Mucosa of rectum (tissue), 2 donors: ENCODE results near the gene MRFAP1L1.
A peak's percentile ranks its signal among the peaks of the same experiment; 100 is the strongest.

Source experiments
- H3K27ac ChIP-seq, 2 donors: one replicate each; pipeline ENCODE4 v1.7.0; 2013; ENCODE audit warnings: inconsistent platforms in 2 of 2, low read depth in 2 of 2, low read length in 2 of 2
- H3K27me3 ChIP-seq, 2 donors: one replicate each; pipeline ENCODE4 v1.7.0; 2013; ENCODE audit warnings: low read length in 2 of 2; ENCODE audit not compliant: control insufficient read depth in 2 of 2, insufficient read depth in 2 of 2
- H3K36me3 ChIP-seq, 2 donors: one replicate each; pipeline ENCODE4 v1.7.0; 2013; ENCODE audit warnings: low read length in 2 of 2; ENCODE audit not compliant: control insufficient read depth in 2 of 2, insufficient read depth in 2 of 2
- H3K4me1 ChIP-seq, 2 donors: one replicate each; pipeline ENCODE4 v1.7.0; 2013; ENCODE audit warnings: low read length in 2 of 2, mild to moderate bottlenecking in 1 of 2; ENCODE audit not compliant: control insufficient read depth in 2 of 2, insufficient read depth in 2 of 2
- H3K4me3 ChIP-seq, 2 donors: one replicate each; pipeline ENCODE4 v1.7.0; 2013; ENCODE audit warnings: low read length in 2 of 2
- H3K9ac ChIP-seq, 2 donors: one replicate each; pipeline ENCODE4 v1.7.0; 2013; ENCODE audit warnings: low read length in 2 of 2, low read depth in 1 of 2, mild to moderate bottlenecking in 1 of 2
- H3K9me3 ChIP-seq, 2 donors: one replicate each; pipeline ENCODE4 v1.7.0; 2013; ENCODE audit warnings: low read length in 2 of 2; ENCODE audit not compliant: control insufficient read depth in 2 of 2
- donor health status: healthy.
- donor health status: Normal muscosa, but diverticular disease.

Gene MRFAP1L1

DNA sequence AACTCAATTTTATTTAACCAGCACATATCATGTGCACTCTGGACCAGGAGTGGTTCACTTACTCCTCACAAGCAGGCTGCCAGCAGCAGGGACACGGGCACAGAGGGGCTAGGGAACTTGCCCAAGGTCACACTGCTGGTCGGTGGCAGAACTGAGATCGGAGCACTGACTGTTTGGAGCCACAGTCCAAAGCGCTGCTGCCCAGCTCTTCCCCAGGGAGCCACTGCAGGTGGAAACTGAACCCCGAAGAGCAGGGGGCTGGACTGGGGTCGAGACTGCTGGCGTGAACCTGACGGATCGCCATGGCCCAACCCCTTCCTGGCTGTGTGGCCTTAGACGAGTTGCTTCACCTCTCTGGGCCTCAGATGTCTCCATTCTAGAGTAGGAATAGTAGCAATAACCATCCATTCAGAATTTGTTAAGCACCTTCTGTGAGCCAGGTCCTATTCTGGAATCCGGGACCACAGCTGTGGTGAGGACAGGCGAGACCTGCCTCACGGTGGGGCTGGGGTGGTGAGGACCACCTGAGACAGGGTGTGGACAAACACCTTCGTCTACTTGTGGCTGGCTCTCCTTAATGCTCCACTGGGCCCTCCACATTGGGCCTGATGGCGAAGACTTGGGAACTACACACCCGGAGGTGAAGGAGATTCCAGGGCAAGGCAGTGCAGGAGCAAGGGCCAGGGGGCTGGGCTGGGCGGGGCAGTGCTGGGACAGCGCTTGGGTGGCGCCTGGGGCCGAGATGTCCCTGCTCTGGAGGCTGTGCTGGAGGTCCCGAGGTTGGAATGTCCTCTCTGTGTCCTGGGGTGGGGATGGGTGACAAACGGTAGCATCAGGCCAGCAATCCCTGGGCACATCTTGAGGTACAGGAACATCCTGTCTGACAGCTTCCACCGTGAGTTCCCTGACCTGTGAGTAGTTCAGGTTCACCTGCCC, 40.9 kb upstream of the MRFAP1L1 start:
- no peaks in the 10 kb centered on the region for H3K9me3 ChIP-seq
- H3K4me3 ChIP-seq, result peak overlapping the region in 1 of 2 donors; percentile 51
- H3K27ac ChIP-seq, result peak overlapping the region; percentile 94 to 97
- H3K4me1 ChIP-seq, result peaks cover 54 to 65% of the 10 kb centered on the region in 2 donors
- peak overlapping the region; percentile 41 to 77 for H3K9ac ChIP-seq
- H3K27me3 ChIP-seq, result no peaks in the 10 kb centered on the region
- H3K36me3 ChIP-seq, result no peaks in the 10 kb centered on the region

DNA sequence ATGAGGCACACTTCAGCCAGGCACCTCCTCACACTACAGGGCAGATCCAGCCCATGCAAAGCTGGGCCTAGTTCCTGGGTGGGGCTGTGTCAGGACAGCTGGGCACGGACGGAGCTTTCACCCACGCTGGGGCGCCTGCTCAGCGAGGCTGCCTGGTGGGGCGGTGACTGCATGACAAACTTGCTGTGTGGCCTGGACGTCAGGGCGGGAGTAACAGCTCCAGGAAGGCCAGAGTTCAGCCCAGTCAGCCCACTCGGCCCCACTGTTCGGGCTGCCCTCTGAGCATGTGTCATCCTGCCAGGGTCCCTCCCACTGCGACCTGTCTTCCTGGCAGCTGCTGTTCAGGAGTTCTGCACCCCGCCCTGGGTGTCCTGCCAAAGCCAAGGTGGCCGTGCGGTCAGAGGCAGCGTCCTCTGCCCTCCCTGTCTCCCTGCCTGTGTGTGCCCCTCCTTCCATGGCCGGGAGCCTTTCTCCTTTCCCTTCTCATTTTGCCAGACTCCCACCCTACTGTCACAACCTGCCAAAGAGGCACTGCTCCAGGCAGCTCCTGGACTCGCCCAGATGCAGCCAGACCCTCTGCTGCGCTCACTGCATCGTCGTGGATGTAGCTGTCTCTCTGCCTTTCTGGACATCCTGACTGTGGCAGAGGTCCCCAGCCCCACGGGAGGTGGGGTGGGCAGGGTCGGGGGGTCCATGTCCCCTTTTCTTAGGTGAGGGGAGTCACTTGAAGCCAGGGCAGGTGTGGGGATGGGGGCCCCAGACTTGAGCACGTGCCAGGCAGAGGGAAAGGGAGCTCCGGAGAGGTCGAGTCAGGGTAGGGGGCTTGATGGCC, 39.9 kb upstream of the MRFAP1L1 start:
- Histone ChIP-seq H3K36me3 (no peaks in the 10 kb centered on the region), H3K27ac (peak overlapping the region; percentile 94 to 97), H3K4me1 (peaks cover 54 to 65% of the 10 kb centered on the region in 2 donors), H3K27me3 (no peaks in the 10 kb centered on the region), H3K9ac (peak overlapping the region; percentile 63 to 77), H3K9me3 (no peaks in the 10 kb centered on the region), H3K4me3 (peak overlapping the region; percentile 32 to 51)

DNA sequence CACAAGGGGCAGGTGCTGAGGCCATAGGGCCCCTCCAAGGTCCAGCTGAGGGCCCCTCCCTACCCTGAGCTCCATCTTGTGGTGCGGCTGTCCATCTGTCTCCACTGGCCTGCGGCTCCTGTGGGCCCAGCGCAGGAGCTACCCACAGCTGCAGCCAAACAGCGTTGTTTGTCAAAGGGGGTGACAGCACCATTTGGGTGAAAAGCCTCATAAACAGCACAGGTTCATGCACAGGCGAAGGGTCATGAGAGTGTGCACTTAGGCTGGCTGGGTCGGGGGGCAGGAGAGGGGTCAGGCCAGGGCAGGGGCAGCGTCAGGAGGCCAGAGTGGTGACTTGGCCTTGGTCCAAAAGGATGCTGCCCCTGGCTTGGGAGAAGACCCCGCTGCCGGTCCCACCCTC, 38.6 kb upstream of the MRFAP1L1 start:
- Histone ChIP-seq H3K4me3 (peak overlapping the region; percentile 31 to 38), H3K27me3 (no peaks in the 10 kb centered on the region), H3K9ac (peak overlapping the region; percentile 53 to 60), H3K4me1 (peaks cover 54 to 62% of the 10 kb centered on the region in 2 donors), H3K27ac (peak overlapping the region; percentile 94 to 97), H3K36me3 (no peaks in the 10 kb centered on the region), H3K9me3 (no peaks in the 10 kb centered on the region)

DNA sequence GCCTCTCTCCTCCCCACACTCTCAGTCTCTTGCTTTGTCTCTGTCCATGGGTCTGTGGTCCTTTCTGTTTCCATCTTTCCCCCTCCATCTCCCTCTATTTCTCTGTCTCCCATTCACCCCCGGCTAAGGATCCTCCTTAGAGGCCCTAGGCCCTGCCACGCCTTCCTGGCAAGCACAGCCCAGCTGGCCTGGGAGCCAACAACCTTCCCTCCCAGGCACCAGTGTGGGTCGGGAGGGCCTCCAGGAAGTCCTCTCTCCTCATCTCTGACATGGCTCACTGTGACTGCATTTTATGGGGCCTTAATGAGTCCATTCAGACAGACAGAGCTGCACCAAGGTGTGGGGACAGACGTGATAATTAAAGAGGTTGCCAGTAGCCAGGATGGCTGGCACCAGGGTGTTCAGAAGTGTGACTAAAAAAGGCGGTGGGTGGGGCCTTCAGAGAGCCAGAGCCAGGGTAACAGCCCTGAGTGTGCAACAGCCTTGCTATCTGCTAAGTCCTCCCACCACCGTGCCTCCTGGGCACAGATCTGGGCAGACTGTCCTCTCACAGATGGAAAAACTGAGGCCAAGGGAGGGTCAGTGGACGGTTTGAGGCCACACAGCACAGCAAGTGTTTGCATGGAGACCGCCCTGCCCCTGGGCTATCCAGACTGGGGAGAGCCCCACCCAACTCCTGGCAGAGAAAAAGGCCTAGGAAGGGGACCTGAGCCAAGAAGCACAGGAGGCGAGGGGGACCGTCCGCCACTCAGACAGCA, 37.8 kb upstream of the MRFAP1L1 start:
- H3K4me3 ChIP-seq, result peak overlapping the region; percentile 31 to 38
- H3K4me1 ChIP-seq, result peaks cover 49 to 54% of the 10 kb centered on the region in 2 donors
- H3K36me3 ChIP-seq, result no peaks in the 10 kb centered on the region
- H3K27ac ChIP-seq, result peak overlapping the region; percentile 94 to 97
- no peaks in the 10 kb centered on the region for H3K9me3 ChIP-seq
- H3K9ac ChIP-seq, result peak overlapping the region; percentile 53 to 60
- no peaks in the 10 kb centered on the region for H3K27me3 ChIP-seq

GRCh38 chr4:6746721-6747293, 37.1 kb upstream of the MRFAP1L1 start:
- H3K9me3 ChIP-seq, result no peaks in the 10 kb centered on the region
- H3K4me3 ChIP-seq, result peak overlapping the region; percentile 20 to 34
- H3K9ac ChIP-seq, result peak overlapping the region; percentile 49 to 53
- no peaks in the 10 kb centered on the region for H3K27me3 ChIP-seq
- peak overlapping the region; percentile 94 to 97 for H3K27ac ChIP-seq
- H3K4me1 ChIP-seq, result peaks cover 47 to 53% of the 10 kb centered on the region in 2 donors
- no peaks in the 10 kb centered on the region for H3K36me3 ChIP-seq

GRCh38 chr4:6742989-6743388, 33.3 kb upstream of the MRFAP1L1 start:
- no peaks in the 10 kb centered on the region for H3K36me3 ChIP-seq
- H3K4me1 ChIP-seq, result peaks cover 14 to 22% of the 10 kb centered on the region in 2 donors
- H3K27ac ChIP-seq, result no peak overlapping the region
- no peaks in the 10 kb centered on the region for H3K27me3 ChIP-seq
- no peak overlapping the region for H3K4me3 ChIP-seq
- no peaks in the 10 kb centered on the region for H3K9me3 ChIP-seq
- H3K9ac ChIP-seq, result no peak overlapping the region

GRCh38 chr4:6742507-6742906, 32.8 kb upstream of the MRFAP1L1 start:
- Histone ChIP-seq H3K36me3 (no peaks in the 10 kb centered on the region), H3K4me3 (no peak overlapping the region), H3K9ac (no peak overlapping the region)

DNA sequence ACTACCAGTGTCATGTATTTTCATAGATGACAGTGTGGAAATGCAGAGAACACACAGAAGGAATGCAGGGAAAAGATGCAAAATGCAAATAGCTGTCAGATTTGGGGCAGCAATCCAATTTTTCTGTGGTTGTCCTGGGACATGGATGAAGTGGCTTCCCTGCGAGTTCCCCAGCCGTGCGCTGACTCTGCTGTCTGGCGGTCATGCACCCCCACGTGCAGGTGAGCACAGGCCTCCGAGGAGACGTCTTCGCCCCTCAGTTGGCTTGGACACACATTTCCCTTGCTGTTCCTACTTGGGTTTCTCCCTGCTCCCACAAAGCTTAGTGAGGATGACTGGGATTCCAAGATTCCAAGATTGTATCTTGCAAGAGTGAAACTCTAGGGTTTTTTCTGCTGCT, 30.7 kb upstream of the MRFAP1L1 start:
- Histone ChIP-seq H3K36me3 (no peaks in the 10 kb centered on the region), H3K9ac (no peak overlapping the region), H3K9me3 (no peaks in the 10 kb centered on the region), H3K4me1 (no peaks in the 10 kb centered on the region), H3K4me3 (no peak overlapping the region), H3K27ac (no peak overlapping the region), H3K27me3 (no peaks in the 10 kb centered on the region)

More at GRCh38 chr4:6742507-6742906, 32.8 kb upstream of the MRFAP1L1 start:
- Histone ChIP-seq H3K9me3 (no peaks in the 10 kb centered on the region), H3K27me3 (no peaks in the 10 kb centered on the region), H3K4me1 (peaks cover 9 to 17% of the 10 kb centered on the region in 2 donors), H3K27ac (no peak overlapping the region)

- no peak overlapping the region for H3K27ac ChIP-seq
Observed at GRCh38 chr4:6739920-6740319, 30.3 kb upstream of the MRFAP1L1 start.

More at GRCh38 chr4:6739920-6740319, 30.3 kb upstream of the MRFAP1L1 start:
- Histone ChIP-seq H3K4me1 (no peaks in the 10 kb centered on the region), H3K9me3 (no peaks in the 10 kb centered on the region), H3K4me3 (no peak overlapping the region), H3K36me3 (no peaks in the 10 kb centered on the region), H3K27me3 (no peaks in the 10 kb centered on the region), H3K9ac (no peak overlapping the region)
